ENCODE results near the gene CEP295NL.
A peak's percentile ranks its signal among the peaks of the same experiment; 100 is the strongest.
"Not testable (repeated sequence)": the region's sequence is repeated elsewhere in the genome, so short reads cannot be mapped to it uniquely, and the experiment has no call there.

The CEP295NL gene

GRCh38 chr17:78882540-78883088, 20.4 kb downstream of the CEP295NL start:
- peak overlapping the region; percentile 58 to 63 for H3K4me3 ChIP-seq (ENCODE audit: low read depth in 1 of 2, low read length in 1 of 2)
- H3K36me3 ChIP-seq: peaks cover 23% of the 10 kb centered on the region
- peaks cover 98 to 99% of the 10 kb centered on the region in 2 experiments for H3K4me1 ChIP-seq (ENCODE audit: control insufficient read depth in 1 of 2, insufficient read depth in 1 of 2, low read depth in 1 of 2, low read length in 1 of 2)

GRCh38 chr17:78879635-78880186, 23.3 kb downstream of the CEP295NL start:
- peaks cover 93 to 96% of the 10 kb centered on the region in 2 experiments for H3K4me1 ChIP-seq (ENCODE audit: control insufficient read depth in 1 of 2, insufficient read depth in 1 of 2, low read depth in 1 of 2, low read length in 1 of 2)

More at GRCh38 chr17:78882540-78883088, 20.4 kb downstream of the CEP295NL start:
- Histone ChIP-seq H3K9me3 (no peaks in the 10 kb centered on the region), H3K27ac (peak overlapping the region; percentile 93), H3K27me3 (no peaks in the 10 kb centered on the region)
- TF ChIP-seq CTCF (IDR thresholded peaks at IDR 0.05): no peak

GRCh38 chr17:78878871-78879527, 24.0 kb downstream of the CEP295NL start:
- Histone ChIP-seq H3K36me3 (peaks cover 17% of the 10 kb centered on the region), H3K4me3 (ENCODE audit: low read depth in 1 of 2, low read length in 1 of 2) (peak overlapping the region; percentile 51 to 53), H3K9me3 (no peaks in the 10 kb centered on the region), H3K27me3 (no peaks in the 10 kb centered on the region), H3K4me1 (ENCODE audit: control insufficient read depth in 1 of 2, insufficient read depth in 1 of 2, low read depth in 1 of 2, low read length in 1 of 2) (peaks cover 87 to 95% of the 10 kb centered on the region in 2 experiments), H3K27ac (peak overlapping the region; percentile 93)
- no peak for TF ChIP-seq CTCF (IDR thresholded peaks at IDR 0.05)

More at GRCh38 chr17:78879635-78880186, 23.3 kb downstream of the CEP295NL start:
- peak; percentile 61 for TF ChIP-seq CTCF (IDR thresholded peaks at IDR 0.05)
- Histone ChIP-seq H3K27me3 (no peaks in the 10 kb centered on the region), H3K4me3 (ENCODE audit: low read depth in 1 of 2, low read length in 1 of 2) (peak overlapping the region; percentile 51 to 53), H3K36me3 (peaks cover 14% of the 10 kb centered on the region), H3K9me3 (no peaks in the 10 kb centered on the region), H3K27ac (peak overlapping the region; percentile 93)

- Histone ChIP-seq H3K9me3 (no peaks in the 10 kb centered on the region), H3K36me3 (peaks cover 25% of the 10 kb centered on the region), H3K4me3 (ENCODE audit: low read depth in 1 of 2, low read length in 1 of 2) (no peak overlapping the region), H3K27me3 (no peaks in the 10 kb centered on the region), H3K27ac (peak overlapping the region; percentile 93), H3K4me1 (ENCODE audit: control insufficient read depth in 1 of 2, insufficient read depth in 1 of 2, low read depth in 1 of 2, low read length in 1 of 2) (peaks cover 79 to 92% of the 10 kb centered on the region in 2 experiments)
- no peak for TF ChIP-seq CTCF (IDR thresholded peaks at IDR 0.05)
Measured at GRCh38 chr17:78878261-78878660, 24.7 kb downstream of the CEP295NL start.

- not testable (repeated sequence) for H3K27me3 ChIP-seq; H3K4me3 ChIP-seq (ENCODE audit: low read depth in 1 of 2, low read length in 1 of 2); H3K9me3 ChIP-seq
- peak overlapping the region; percentile 84 for H3K27ac ChIP-seq
- H3K4me1 ChIP-seq (ENCODE audit: control insufficient read depth in 1 of 2, insufficient read depth in 1 of 2, low read depth in 1 of 2, low read length in 1 of 2): peaks cover 67 to 80% of the 10 kb centered on the region in 2 experiments
- peaks cover 37% of the 10 kb centered on the region for H3K36me3 ChIP-seq
Measured at GRCh38 chr17:78876954-78877517, 26.0 kb downstream of the CEP295NL start.

Measured in neutrophil (primary cell).